ENCODE measurements around the gene KISS1R.

DNA sequence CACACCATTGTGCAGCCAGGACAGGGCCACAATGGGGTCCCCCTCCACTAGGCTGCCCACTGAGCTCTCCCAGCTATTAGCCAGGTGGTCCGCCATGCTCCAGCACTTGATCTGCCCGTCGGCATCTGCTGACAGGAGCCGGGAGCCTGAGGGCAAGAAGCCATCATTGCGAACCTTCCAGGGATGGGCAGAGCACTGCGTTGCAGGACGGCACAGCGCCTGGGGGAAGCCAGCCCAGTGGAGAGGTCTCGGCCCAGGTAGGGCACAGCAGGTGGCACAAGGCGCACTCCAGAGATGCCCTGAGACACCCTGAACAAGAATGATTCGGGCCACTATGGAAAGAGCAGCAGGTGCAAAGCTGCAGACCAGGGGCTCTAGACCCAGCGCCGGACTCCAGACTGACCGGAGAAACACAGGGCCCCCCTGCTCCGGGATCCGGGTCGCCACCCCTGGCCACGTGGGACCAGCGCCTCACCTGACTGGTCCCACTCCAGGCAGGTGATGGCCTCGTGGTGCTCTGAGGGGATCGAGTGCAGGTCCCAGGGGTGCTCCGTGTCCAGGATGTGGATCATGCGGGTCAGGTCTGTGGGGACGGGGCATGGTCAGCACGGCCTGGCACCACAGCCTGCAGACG is 27.4 kb upstream of the KISS1R start:
- TF ChIP-seq, protein P1, sequence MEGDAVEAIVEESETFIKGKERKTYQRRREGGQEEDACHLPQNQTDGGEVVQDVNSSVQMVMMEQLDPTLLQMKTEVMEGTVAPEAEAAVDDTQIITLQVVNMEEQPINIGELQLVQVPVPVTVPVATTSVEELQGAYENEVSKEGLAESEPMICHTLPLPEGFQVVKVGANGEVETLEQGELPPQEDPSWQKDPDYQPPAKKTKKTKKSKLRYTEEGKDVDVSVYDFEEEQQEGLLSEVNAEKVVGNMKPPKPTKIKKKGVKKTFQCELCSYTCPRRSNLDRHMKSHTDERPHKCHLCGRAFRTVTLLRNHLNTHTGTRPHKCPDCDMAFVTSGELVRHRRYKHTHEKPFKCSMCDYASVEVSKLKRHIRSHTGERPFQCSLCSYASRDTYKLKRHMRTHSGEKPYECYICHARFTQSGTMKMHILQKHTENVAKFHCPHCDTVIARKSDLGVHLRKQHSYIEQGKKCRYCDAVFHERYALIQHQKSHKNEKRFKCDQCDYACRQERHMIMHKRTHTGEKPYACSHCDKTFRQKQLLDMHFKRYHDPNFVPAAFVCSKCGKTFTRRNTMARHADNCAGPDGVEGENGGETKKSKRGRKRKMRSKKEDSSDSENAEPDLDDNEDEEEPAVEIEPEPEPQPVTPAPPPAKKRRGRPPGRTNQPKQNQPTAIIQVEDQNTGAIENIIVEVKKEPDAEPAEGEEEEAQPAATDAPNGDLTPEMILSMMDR (IDR thresholded peaks at IDR 0.05) = no peak
- TF ChIP-seq EP300 (IDR thresholded peaks at IDR 0.05) (no peak), POLR2AphosphoS5 (IDR thresholded peaks at IDR 0.05) (no peak), POLR2A (IDR thresholded peaks at IDR 0.05; ENCODE audit: low read depth) (no peak)

Measured in esophagus muscularis mucosa (tissue), 4 donors.